ES-I3 (cell line): ENCODE data around the gene CLRN1.

ENCODE experiments used
- H3K36me3 ChIP-seq: 2 replicates; pipeline ENCODE4 v1.6.1; 2013; ENCODE audit warnings: mild to moderate bottlenecking, low read length, control low read depth, moderate library complexity; ENCODE audit not compliant: insufficient read depth
- H3K4me1 ChIP-seq: 2 replicates; pipeline ENCODE4 v1.6.1; 2013; ENCODE audit warnings: mild to moderate bottlenecking, control low read depth, low read length; ENCODE audit not compliant: insufficient read depth
- H3K9ac ChIP-seq: 2 replicates; pipeline ENCODE4 v1.6.1; 2013; ENCODE audit warnings: low read depth, mild to moderate bottlenecking, low read length, moderate library complexity
- H3K9me3 ChIP-seq: 2 replicates; pipeline ENCODE4 v1.6.1; 2013; ENCODE audit warnings: mild to moderate bottlenecking, low read length, moderate library complexity; ENCODE audit not compliant: control insufficient read depth, insufficient read depth

Gene CLRN1

DNA sequence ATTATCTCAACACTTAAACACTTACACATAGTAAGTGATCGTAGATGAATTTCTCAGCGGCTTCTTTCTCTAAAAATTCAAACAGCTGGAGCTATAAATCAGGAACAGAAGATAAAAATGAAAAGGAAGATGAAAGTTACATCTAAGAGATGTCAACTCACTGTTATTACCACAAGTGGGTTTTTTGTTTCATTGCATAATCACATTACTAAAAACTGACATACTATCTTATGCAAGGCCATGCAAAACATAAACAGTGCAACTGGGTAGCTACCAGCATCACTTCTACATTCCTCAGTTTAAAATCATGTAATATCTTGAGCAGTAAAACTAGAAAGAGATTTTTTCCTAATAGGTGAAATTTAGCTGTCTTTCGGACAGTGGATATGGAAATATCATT is 82.2 kb downstream of the CLRN1 start:
- Histone ChIP-seq H3K9me3 (no peaks in the 10 kb centered on the region), H3K9ac (no peak overlapping the region)

DNA sequence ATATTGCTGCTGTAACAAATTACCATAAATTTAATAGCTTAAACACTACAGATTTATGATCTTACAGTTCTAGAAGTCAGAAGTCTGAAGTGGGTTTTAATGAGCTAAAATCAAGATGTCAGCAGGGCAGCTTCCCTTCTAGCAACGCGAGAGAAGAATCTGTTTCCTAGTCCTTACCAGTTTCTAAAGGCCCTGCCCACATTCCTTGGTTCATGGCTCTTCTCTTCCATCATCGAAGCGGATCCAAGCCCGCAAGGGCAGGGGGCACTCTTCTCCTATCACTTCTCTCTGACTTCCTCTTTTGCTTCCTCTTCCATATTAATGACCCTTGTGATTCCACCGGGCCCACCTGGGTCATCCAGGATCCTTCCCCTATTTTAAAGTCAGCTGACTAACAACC is 83.4 kb downstream of the CLRN1 start:
- Histone ChIP-seq H3K9me3 (no peaks in the 10 kb centered on the region), H3K9ac (no peak overlapping the region), H3K36me3 (no peaks in the 10 kb centered on the region), H3K4me1 (no peaks in the 10 kb centered on the region)

More for the DNA sequence above, 82.2 kb downstream of the CLRN1 start:
- Histone ChIP-seq H3K36me3 (no peaks in the 10 kb centered on the region), H3K4me1 (no peaks in the 10 kb centered on the region)

DNA sequence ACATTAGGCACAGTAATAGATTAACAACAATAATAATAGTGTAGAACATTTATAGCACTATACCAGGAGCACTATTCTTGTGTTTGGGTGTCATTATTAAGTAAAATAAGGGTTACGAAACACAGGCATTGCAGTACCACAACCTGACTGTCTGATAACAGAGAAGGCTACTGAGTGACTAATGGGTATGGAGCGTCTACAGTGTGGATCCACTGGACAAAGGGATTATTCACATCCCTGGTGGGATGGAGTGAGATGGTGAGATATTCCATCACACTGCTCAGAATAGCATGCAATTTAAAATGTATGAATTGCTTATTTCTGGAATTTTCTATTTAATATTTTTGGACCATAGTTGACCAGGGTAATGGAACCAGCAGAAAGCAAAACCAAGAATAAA is 85.5 kb downstream of the CLRN1 start:
- no peak overlapping the region for H3K9ac ChIP-seq
- H3K36me3 ChIP-seq, result no peaks in the 10 kb centered on the region
- H3K9me3 ChIP-seq, result no peaks in the 10 kb centered on the region
- H3K4me1 ChIP-seq, result peaks cover 3% of the 10 kb centered on the region; the same call in 1 of the 2 replicates

DNA sequence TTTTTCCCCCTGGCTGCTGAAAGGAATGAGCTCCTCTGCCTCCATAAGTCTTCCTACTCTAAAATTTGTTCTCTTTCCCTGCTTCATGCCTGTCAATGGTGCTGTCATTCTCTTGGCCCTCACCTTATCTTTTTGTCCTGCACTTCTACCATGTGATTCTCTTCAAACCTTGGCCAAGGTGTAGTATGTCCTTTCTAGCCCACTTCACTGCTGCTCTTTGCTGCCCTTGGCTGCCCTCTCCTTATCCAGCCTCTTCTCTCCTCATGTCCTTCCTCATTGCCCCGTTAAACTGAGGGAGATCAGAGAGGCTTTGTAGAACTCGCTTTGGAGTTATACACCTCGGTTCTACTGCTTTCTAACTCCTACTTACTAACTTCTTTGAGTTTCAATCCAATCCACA is 87.0 kb downstream of the CLRN1 start:
- Histone ChIP-seq H3K4me1 (peaks cover 3% of the 10 kb centered on the region; the same call in 1 of the 2 replicates), H3K9ac (no peak overlapping the region), H3K9me3 (no peaks in the 10 kb centered on the region)

DNA sequence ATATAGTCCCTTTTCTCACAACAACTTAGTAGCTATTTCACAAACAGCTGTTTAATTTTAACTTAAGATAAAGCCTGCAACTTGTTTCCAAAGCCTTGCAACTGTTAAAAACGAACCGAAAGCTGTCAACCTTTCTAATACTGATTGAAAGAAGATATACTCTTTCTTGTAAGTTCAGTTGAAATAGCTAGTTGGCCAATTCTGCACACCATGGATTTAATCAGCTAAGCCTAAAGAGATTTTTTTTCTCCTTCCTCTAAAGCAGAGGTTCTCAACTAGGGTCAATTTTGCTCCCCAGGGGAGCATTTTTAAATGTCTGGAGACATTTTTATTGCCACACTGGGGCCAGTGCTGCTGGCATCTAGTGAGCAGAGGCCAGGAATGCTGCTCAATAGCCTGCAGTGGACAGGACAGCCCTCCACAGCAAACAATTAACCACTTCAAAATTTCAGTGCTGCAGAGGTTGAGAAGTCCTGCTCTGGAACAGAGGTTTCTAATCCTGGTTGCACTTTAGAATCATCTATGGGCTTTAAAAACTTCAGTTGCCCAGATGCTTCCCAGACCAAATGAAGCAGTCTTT is 93.4 kb downstream of the CLRN1 start:
- Histone ChIP-seq H3K36me3 (no peaks in the 10 kb centered on the region), H3K4me1 (peaks cover 3% of the 10 kb centered on the region; the same call in 1 of the 2 replicates), H3K9ac (no peak overlapping the region), H3K9me3 (no peaks in the 10 kb centered on the region)

More for the DNA sequence above, 87.0 kb downstream of the CLRN1 start:
- H3K36me3 ChIP-seq, result no peaks in the 10 kb centered on the region

DNA sequence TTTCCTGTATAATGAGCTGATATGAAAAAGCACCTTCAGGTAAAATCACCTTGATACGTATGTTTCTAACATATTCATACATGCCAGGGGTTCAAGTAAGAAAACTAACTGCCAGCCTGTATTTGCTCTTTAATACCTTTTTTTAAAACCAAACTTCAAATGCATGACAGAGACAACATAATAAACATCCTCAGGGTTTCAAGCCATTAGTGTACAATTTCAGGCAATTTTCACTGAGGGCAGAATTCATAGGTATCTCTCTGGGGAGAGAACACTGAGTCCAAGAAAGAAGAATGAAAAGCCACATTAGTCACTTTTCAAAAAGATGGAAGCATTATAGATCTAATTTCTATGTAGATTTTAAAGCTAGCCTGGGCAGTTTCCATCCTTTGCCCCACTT is 94.2 kb downstream of the CLRN1 start:
- Histone ChIP-seq H3K36me3 (no peaks in the 10 kb centered on the region), H3K9ac (no peak overlapping the region), H3K4me1 (no peaks in the 10 kb centered on the region), H3K9me3 (no peaks in the 10 kb centered on the region)

DNA sequence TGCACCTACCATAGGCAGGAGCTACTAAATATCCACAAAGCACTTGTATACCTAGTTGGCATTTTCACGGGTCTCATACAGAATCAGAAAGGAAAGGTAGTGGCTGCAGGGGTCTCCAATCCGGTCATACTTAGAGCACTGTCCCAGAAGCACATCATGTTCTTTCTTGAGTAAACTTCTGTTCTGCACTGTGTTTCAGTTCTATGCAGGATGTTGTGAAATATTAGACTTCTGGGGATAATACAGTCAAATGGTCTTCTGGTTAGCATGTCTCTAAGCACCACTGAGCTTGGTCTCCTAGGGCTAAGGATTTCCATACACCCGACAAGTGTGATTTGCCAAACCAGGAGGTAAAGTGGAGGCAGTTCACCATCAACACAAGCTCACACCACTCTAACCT is 95.2 kb downstream of the CLRN1 start:
- Histone ChIP-seq H3K36me3 (no peaks in the 10 kb centered on the region), H3K4me1 (no peaks in the 10 kb centered on the region), H3K9ac (no peak overlapping the region), H3K9me3 (no peaks in the 10 kb centered on the region)

DNA sequence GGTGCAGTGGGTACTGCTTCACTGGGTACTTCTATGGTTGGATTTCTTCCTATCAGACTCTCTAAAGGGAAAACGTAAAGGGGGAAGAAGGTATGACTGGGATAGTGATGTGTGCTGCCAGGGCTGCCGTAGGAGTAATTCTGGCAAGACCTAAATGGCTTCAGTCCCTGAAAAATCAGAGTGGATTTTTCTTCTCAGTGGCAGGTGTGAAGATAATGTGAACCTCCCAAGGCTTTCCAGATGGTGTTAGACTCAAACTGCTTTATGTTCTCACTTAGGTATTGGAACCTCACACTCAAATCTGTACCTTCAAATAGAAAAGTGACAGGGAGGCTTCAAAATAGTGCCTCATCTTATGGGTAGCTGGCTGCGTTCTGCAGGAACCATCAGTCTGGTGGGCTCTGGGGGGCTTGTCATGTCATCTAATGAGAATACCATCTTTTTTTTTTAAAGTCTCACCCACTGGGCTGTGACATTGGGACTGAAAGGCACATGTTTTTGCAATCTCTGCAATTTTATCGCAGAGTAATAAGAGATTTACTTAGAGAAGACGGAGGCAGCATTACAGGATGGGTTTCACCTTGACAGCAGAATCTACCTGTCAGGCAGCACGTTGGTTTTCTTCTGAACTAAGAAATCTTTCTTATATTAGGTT is 95.8 kb downstream of the CLRN1 start:
- H3K4me1 ChIP-seq, result no peaks in the 10 kb centered on the region
- H3K36me3 ChIP-seq, result no peaks in the 10 kb centered on the region
- H3K9me3 ChIP-seq, result no peaks in the 10 kb centered on the region
- no peak overlapping the region for H3K9ac ChIP-seq
